ENCODE data around the gene GMIP.
"Not testable (repeated sequence)": the region's sequence is repeated elsewhere in the genome, so short reads cannot be mapped to it uniquely, and the experiment has no call there.

DNA sequence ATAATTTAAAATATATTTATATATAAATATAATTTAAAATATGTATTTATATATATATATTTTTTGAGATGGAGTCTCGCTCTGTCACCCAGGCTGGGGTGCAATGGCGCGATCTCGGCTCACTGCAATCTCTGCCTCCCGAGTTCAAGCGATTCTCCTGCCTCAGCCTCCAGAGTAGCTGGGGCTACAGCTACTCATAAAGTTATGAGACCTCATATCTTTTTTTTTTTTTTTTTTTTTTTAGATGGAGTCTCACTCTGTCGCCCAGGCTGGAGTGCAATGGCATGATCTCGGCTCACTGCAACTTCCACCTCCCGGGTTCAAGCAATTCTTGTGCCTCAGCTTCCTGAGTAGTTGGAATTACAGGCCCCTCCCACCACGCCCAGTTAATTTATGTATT, 45.6 kb upstream of the GMIP start:
- TF ChIP-seq, protein P1, sequence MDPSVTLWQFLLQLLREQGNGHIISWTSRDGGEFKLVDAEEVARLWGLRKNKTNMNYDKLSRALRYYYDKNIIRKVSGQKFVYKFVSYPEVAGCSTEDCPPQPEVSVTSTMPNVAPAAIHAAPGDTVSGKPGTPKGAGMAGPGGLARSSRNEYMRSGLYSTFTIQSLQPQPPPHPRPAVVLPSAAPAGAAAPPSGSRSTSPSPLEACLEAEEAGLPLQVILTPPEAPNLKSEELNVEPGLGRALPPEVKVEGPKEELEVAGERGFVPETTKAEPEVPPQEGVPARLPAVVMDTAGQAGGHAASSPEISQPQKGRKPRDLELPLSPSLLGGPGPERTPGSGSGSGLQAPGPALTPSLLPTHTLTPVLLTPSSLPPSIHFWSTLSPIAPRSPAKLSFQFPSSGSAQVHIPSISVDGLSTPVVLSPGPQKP (IDR thresholded peaks at IDR 0.05; ENCODE audit: borderline replicate concordance, low read depth, low read length): not testable (repeated sequence)
- TF ChIP-seq, protein P2, sequence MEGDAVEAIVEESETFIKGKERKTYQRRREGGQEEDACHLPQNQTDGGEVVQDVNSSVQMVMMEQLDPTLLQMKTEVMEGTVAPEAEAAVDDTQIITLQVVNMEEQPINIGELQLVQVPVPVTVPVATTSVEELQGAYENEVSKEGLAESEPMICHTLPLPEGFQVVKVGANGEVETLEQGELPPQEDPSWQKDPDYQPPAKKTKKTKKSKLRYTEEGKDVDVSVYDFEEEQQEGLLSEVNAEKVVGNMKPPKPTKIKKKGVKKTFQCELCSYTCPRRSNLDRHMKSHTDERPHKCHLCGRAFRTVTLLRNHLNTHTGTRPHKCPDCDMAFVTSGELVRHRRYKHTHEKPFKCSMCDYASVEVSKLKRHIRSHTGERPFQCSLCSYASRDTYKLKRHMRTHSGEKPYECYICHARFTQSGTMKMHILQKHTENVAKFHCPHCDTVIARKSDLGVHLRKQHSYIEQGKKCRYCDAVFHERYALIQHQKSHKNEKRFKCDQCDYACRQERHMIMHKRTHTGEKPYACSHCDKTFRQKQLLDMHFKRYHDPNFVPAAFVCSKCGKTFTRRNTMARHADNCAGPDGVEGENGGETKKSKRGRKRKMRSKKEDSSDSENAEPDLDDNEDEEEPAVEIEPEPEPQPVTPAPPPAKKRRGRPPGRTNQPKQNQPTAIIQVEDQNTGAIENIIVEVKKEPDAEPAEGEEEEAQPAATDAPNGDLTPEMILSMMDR (conservative IDR thresholded peaks at IDR 0.05; ENCODE audit: low read depth, low read length): not testable (repeated sequence)
- TF ChIP-seq POLR2A (IDR thresholded peaks at IDR 0.05; ENCODE audit: low read depth, low read length); RAD21 (IDR thresholded peaks at IDR 0.05; ENCODE audit: low read length); RFX5 (IDR thresholded peaks at IDR 0.05; ENCODE audit: low read depth, low read length); CHD1 (IDR thresholded peaks at IDR 0.05; ENCODE audit: low read depth, low read length); SMC3 (IDR thresholded peaks at IDR 0.05; ENCODE audit: low read depth, low read length); FOS (IDR thresholded peaks at IDR 0.05; ENCODE audit: low read depth, low read length); BHLHE40 (IDR thresholded peaks at IDR 0.05; ENCODE audit: low read depth, low read length); NFE2L2 (IDR thresholded peaks at IDR 0.05; ENCODE audit: low read depth, low read length); MAFK (IDR thresholded peaks at IDR 0.05; ENCODE audit: low read depth, low read length): not testable (repeated sequence)
- TF ChIP-seq, protein P3, sequence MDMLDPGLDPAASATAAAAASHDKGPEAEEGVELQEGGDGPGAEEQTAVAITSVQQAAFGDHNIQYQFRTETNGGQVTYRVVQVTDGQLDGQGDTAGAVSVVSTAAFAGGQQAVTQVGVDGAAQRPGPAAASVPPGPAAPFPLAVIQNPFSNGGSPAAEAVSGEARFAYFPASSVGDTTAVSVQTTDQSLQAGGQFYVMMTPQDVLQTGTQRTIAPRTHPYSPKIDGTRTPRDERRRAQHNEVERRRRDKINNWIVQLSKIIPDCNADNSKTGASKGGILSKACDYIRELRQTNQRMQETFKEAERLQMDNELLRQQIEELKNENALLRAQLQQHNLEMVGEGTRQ (IDR thresholded peaks at IDR 0.05; ENCODE audit: low read depth, low read length): not testable (repeated sequence)
